Parathyroid adenoma (tissue), 2 donors: ENCODE results near the gene TTLL10.

Experiments used
- H2AFZ ChIP-seq: fragments of 300-600 bp; sonication (generic); one replicate; pipeline ENCODE4 v1.7.0; 2017; ENCODE audit warnings: antibody characterized with exemption, mild to moderate bottlenecking
- H3K27ac ChIP-seq: fragments of 300-600 bp; sonication (generic); one replicate; pipeline ENCODE4 v1.7.0; 2017
- H3K27me3 ChIP-seq: fragments of 300-600 bp; sonication (generic); one replicate; pipeline ENCODE4 v1.7.0; 2017; ENCODE audit warnings: low read length; ENCODE audit not compliant: control insufficient read depth, insufficient read depth
- H3K36me3 ChIP-seq: fragments of 300-600 bp; sonication (generic); one replicate; pipeline ENCODE4 v1.7.0; 2017; ENCODE audit warnings: low read length; ENCODE audit not compliant: control insufficient read depth, insufficient read depth
- H3K4me1 ChIP-seq: fragments of 300-600 bp; sonication (generic); one replicate; pipeline ENCODE4 v1.7.0; 2017; ENCODE audit warnings: control low read depth
- H3K4me2 ChIP-seq: fragments of 300-600 bp; sonication (generic); one replicate; pipeline ENCODE4 v1.7.0; 2017; ENCODE audit warnings: low read length
- H3K4me3 ChIP-seq: fragments of 300-600 bp; sonication (generic); one replicate; pipeline ENCODE4 v1.7.0; 2017; ENCODE audit warnings: low read depth, low read length
- H3K79me2 ChIP-seq: fragments of 300-600 bp; sonication (generic); one replicate; pipeline ENCODE4 v1.7.0; 2017; ENCODE audit warnings: control low read depth
- H3K9ac ChIP-seq: fragments of 300-600 bp; sonication (generic); one replicate; pipeline ENCODE4 v1.7.0; 2017; ENCODE audit warnings: mild to moderate bottlenecking
- H3K9me3 ChIP-seq: fragments of 300-600 bp; sonication (generic); one replicate; pipeline ENCODE4 v1.7.0; 2017; ENCODE audit warnings: low read length; ENCODE audit not compliant: control insufficient read depth
- CTCF ChIP-seq: fragments of 300-600 bp; sonication (generic); IDR thresholded peaks from one replicate; pipeline ENCODE4 v1.7.0; 2017; ENCODE audit warnings: antibody characterized with exemption, mild to moderate bottlenecking
- donor health status: primary hyperparathyroidism.

TTLL10 gene

GRCh38 chr1:1173793-1174415 is at the start of gene TTLL10:
TTLL10 (plus strand) TSS chr1:1173880; CDS start chr1:1179216, 5,336 bp downstream.
- no peak within 1 kb of the TSS for H3K4me2 ChIP-seq
- no peaks in the 10 kb centered on the region for H3K4me1 ChIP-seq
- H2AFZ ChIP-seq, result no peak within 1 kb of the TSS
- no peaks in the 10 kb centered on the region for H3K36me3 ChIP-seq
- H3K27me3 ChIP-seq, result no peaks in the 10 kb centered on the region
- no peak within 1 kb of the TSS for H3K4me3 ChIP-seq
- no peak within 1 kb of the TSS for H3K9ac ChIP-seq
- no peak for TF ChIP-seq CTCF
- H3K79me2 ChIP-seq, result no peaks in the 10 kb centered on the region
- no peaks in the 10 kb centered on the region for H3K9me3 ChIP-seq
- no peak within 1 kb of the TSS for H3K27ac ChIP-seq

GRCh38 chr1:1124508-1124785 is 49.2 kb upstream of the TTLL10 start:
- no peak overlapping the region for H3K9ac ChIP-seq
- H3K27me3 ChIP-seq, result no peaks in the 10 kb centered on the region
- H3K79me2 ChIP-seq, result no peaks in the 10 kb centered on the region
- H3K4me3 ChIP-seq, result no peak overlapping the region
- H3K4me2 ChIP-seq, result no peak overlapping the region
- no peak overlapping the region for H2AFZ ChIP-seq
- no peak overlapping the region for H3K27ac ChIP-seq
- H3K9me3 ChIP-seq, result no peaks in the 10 kb centered on the region
- no peak for TF ChIP-seq CTCF
- no peaks in the 10 kb centered on the region for H3K4me1 ChIP-seq
- no peaks in the 10 kb centered on the region for H3K36me3 ChIP-seq

GRCh38 chr1:1124786-1125642 is 48.7 kb upstream of the TTLL10 start:
- H3K36me3 ChIP-seq, result no peaks in the 10 kb centered on the region
- no peak overlapping the region for H2AFZ ChIP-seq
- no peaks in the 10 kb centered on the region for H3K4me1 ChIP-seq
- H3K4me2 ChIP-seq, result no peak overlapping the region
- H3K79me2 ChIP-seq, result no peaks in the 10 kb centered on the region
- no peak overlapping the region for H3K4me3 ChIP-seq
- H3K27me3 ChIP-seq, result no peaks in the 10 kb centered on the region
- no peak for TF ChIP-seq CTCF
- H3K9ac ChIP-seq, result no peak overlapping the region
- H3K9me3 ChIP-seq, result no peaks in the 10 kb centered on the region
- no peak overlapping the region for H3K27ac ChIP-seq

- Histone ChIP-seq H2AFZ (no peak overlapping the region), H3K9ac (no peak overlapping the region), H3K4me2 (no peak overlapping the region)
Observed at GRCh38 chr1:1125945-1126344, 47.7 kb upstream of the TTLL10 start.

More at GRCh38 chr1:1125945-1126344, 47.7 kb upstream of the TTLL10 start:
- H3K36me3 ChIP-seq, result no peaks in the 10 kb centered on the region
- no peaks in the 10 kb centered on the region for H3K9me3 ChIP-seq
- no peak overlapping the region for H3K27ac ChIP-seq
- no peaks in the 10 kb centered on the region for H3K79me2 ChIP-seq
- no peaks in the 10 kb centered on the region for H3K4me1 ChIP-seq
- no peak for TF ChIP-seq CTCF
- no peak overlapping the region for H3K4me3 ChIP-seq
- no peaks in the 10 kb centered on the region for H3K27me3 ChIP-seq
